HG03442 (cell line): Measurements from ENCODE around the gene STX5.
"Not testable (repeated sequence)": the region's sequence is repeated elsewhere in the genome, so short reads cannot be mapped to it uniquely, and the experiment has no call there.

ENCODE experiments used
- ATAC-seq: cut with Tn5 transposase; IDR thresholded peaks from one replicate; pipeline ENCODE4 v1.9.1; 2021; ENCODE audit warnings: mild to moderate bottlenecking, moderate library complexity; ENCODE audit not compliant: unreplicated experiment

Gene STX5

GRCh38 chr11:62854013-62854824 lies 22.4 kb upstream of the STX5 start:
- ATAC-seq, result no peak

- ATAC-seq, result no peak
These were observed 21.6 kb upstream of the STX5 start for GRCh38 chr11:62853279-62853965.

- ATAC-seq, result no peak
These were observed 20.8 kb upstream of the STX5 start for GRCh38 chr11:62852523-62853188.

GRCh38 chr11:62851807-62852522 lies 20.1 kb upstream of the STX5 start:
- no peak for ATAC-seq

GRCh38 chr11:62850911-62851806 lies 19.3 kb upstream of the STX5 start:
- no peak for ATAC-seq

- ATAC-seq, result no peak
These were observed 16.0 kb upstream of the STX5 start for GRCh38 chr11:62847767-62848314.

- no peak for ATAC-seq
These were observed 14.3 kb upstream of the STX5 start for GRCh38 chr11:62846177-62846576.

- ATAC-seq, result no peak
These were observed 12.3 kb upstream of the STX5 start for GRCh38 chr11:62844154-62844553.

- ATAC-seq, result no peak
These were observed 11.6 kb upstream of the STX5 start for GRCh38 chr11:62843466-62843865.

GRCh38 chr11:62842891-62843290 lies 11.0 kb upstream of the STX5 start:
- ATAC-seq, result not testable (repeated sequence)

GRCh38 chr11:62842171-62842741 lies 10.4 kb upstream of the STX5 start:
- ATAC-seq, result no peak

GRCh38 chr11:62841361-62842170 lies 9.7 kb upstream of the STX5 start:
- peak; percentile 53 for ATAC-seq

- ATAC-seq, result not testable (repeated sequence)
These were observed 9.0 kb upstream of the STX5 start for GRCh38 chr11:62840721-62841360.

GRCh38 chr11:62839050-62839945 lies 7.4 kb upstream of the STX5 start, which contains the start of gene WDR74:
Gene WDR74, minus strand, starts transcription at chr11:62839590. Its CDS starts 20 bp downstream, at chr11:62839570.
- ATAC-seq, result peak; percentile 41

GRCh38 chr11:62835336-62835735 lies 3.5 kb upstream of the STX5 start:
- no peak for ATAC-seq

- peak; percentile 6 for ATAC-seq
These were observed 734 bp upstream of the STX5 start, which contains the start of gene TEX54 for GRCh38 chr11:62832336-62833234. Gene TEX54, minus strand, starts transcription at chr11:62832841.
